T-helper 1 cell treated with Interleukin-12 subunit alpha and Interleukin-12 subunit beta and Interleukin-4 antibody, amounts not matched to agents 30 ng/mL and 1 ng/mL, for 36 hours (primary cell): ENCODE results near the gene PCDHB3. TPM values are rescaled to one million over a fixed set of nuclear protein-coding genes. Genes with fewer than 3 reads are reported as not detected.
"Not testable (repeated sequence)": the region's sequence is repeated elsewhere in the genome, so short reads cannot be mapped to it uniquely, and the experiment has no call there.

Experiments used
- intact Hi-C: fragments of 100-400 bp; cut with micrococcal nuclease; formaldehyde crosslinking; loops from one replicate; pipeline ENCODE4 v1.15.1; 2024
- total RNA-seq: library from RNA; stranded (reverse); gene quantifications from 2 replicates; pipeline ENCODE4 v1.2.3, GENCODE V29; 2022

Gene PCDHB3
- total RNA-seq, result not detected in 2 replicates

GRCh38 chr5:141100243-141100805, at the start of gene PCDHB3:
PCDHB3 (plus strand) TSS chr5:141100473; CDS start chr5:141100650, 177 bp downstream.
- intact Hi-C loops, result no loop called here

- intact Hi-C loops, result no loop called here
These were observed 49.4 kb upstream of the PCDHB3 start, which contains the start of gene PCDHB1 for GRCh38 chr5:141050622-141051520. PCDHB1 (plus strand) TSS chr5:141051374; CDS start chr5:141051471, 97 bp downstream.

GRCh38 chr5:141051521-141051866, 48.8 kb upstream of the PCDHB3 start:
- intact Hi-C loops, result no loop called here

- intact Hi-C loops, result no loop called here
These were observed 22.4 kb upstream of the PCDHB3 start for GRCh38 chr5:141077826-141078225.

- intact Hi-C loops, result no loop called here
These were observed 18.0 kb upstream of the PCDHB3 start for GRCh38 chr5:141082228-141082627.

GRCh38 chr5:141084487-141084989, 15.7 kb upstream of the PCDHB3 start:
- intact Hi-C loops, result no loop called here

- intact Hi-C loops, result no loop called here
These were observed 5.6 kb upstream of the PCDHB3 start, which contains the start of gene PCDHB2 for GRCh38 chr5:141094481-141095262. PCDHB2 (plus strand) TSS chr5:141094615; CDS start chr5:141094791, 176 bp downstream.

GRCh38 chr5:141095263-141095641, 5.0 kb upstream of the PCDHB3 start:
- intact Hi-C loops, result no loop called here

GRCh38 chr5:141096181-141096580, 4.1 kb upstream of the PCDHB3 start:
- intact Hi-C loops, result not testable (repeated sequence)

GRCh38 chr5:141096586-141096985, 3.7 kb upstream of the PCDHB3 start:
- intact Hi-C loops, result not testable (repeated sequence)

GRCh38 chr5:141101059-141101458, 786 bp downstream of the PCDHB3 start:
- intact Hi-C loops, result no loop called here

GRCh38 chr5:141102070-141102469, 1.8 kb downstream of the PCDHB3 start:
- intact Hi-C loops, result not testable (repeated sequence)

GRCh38 chr5:141102471-141102870, 2.2 kb downstream of the PCDHB3 start:
- intact Hi-C loops, result not testable (repeated sequence)

- intact Hi-C loops, result no loop called here
These were observed 5.1 kb downstream of the PCDHB3 start for GRCh38 chr5:141105350-141105749.

GRCh38 chr5:141119250-141119649, 19.0 kb downstream of the PCDHB3 start:
- intact Hi-C loops, result no loop called here

GRCh38 chr5:141121563-141121962, 21.3 kb downstream of the PCDHB3 start, which contains the start of gene PCDHB4:
PCDHB4 (plus strand) TSS chr5:141121818; CDS start chr5:141121999, 181 bp downstream.
- intact Hi-C loops, result no loop called here

GRCh38 chr5:141121985-141122384, 21.7 kb downstream of the PCDHB3 start:
- intact Hi-C loops, result no loop called here

- intact Hi-C loops, result not testable (repeated sequence)
These were observed 23.3 kb downstream of the PCDHB3 start for GRCh38 chr5:141123396-141124135.

GRCh38 chr5:141127305-141127704, 27.0 kb downstream of the PCDHB3 start:
- intact Hi-C loops, result no loop called here

GRCh38 chr5:141135030-141135717, 34.9 kb downstream of the PCDHB3 start, which contains the start of gene PCDHB5:
PCDHB5 (plus strand) TSS chr5:141135206; CDS start chr5:141135435, 229 bp downstream.
- intact Hi-C loops, result no loop called here
